K562 (cell line): ENCODE data around the gene UBXN1. TPM values are rescaled to one million over a fixed set of nuclear protein-coding genes. Genes with fewer than 3 reads are reported as not detected.
A peak's percentile ranks its signal among the peaks of the same experiment; 100 is the strongest.

Experiments
- ATAC-seq: fragments of 200-7000 bp; cut with Tn5 transposase; 3 replicates; pipeline ENCODE4 v1.9.1; 2020; ENCODE audit warnings: moderate library complexity
- BruUV-seq: library from RNA; stranded (reverse); fragments of 400-500 nt; replicated peaks from 2 replicates; lab custom pipeline; 2021; lab: Mats Ljungman, UMichigan
- CTCF ChIA-PET: fragments of 300-600 bp; formaldehyde crosslinking; extraction: SDS; loops from one replicate; lab custom pipeline; 2021; ENCODE audit warnings: low intra/inter-chr PET ratio; lab: Yijun Ruan, JAX
- POLR2A ChIA-PET: fragments of 300-600, 350-650 bp; sonication (Branson Sonifier 250); formaldehyde crosslinking; extraction: SDS; loops from one replicate; lab custom pipeline; 2021; ENCODE audit warnings: antibody characterized with exemption, inconsistent platforms; lab: Yijun Ruan, JAX
- DNase-seq, 4 experiments: peaks; one replicate each; pipeline versions ENCODE4 v3.0.0 to v3.0.0-alpha.2; 2011 to 2018; ENCODE audit warnings: low spot score in 3 of 4, mixed read lengths in 3 of 4; ENCODE audit errors: extremely low read depth in 1 of 4
- FAIRE-seq: peaks from 2 replicates; lab custom pipeline; 2011; peaks lifted over from hg19 to GRCh38; lab: Jason Lieb, UNC
- H2AFZ ChIP-seq: 2 replicates; pipeline ENCODE4 v1.6.0; 2011; ENCODE audit warnings: low read depth, low read length, control low read depth, inconsistent platforms
- H3K27ac ChIP-seq: fragments of 200-600 bp; 3 replicates; pipeline ENCODE4 v1.8.0; 2011; ENCODE audit warnings: low read depth, mild to moderate bottlenecking, control low read depth, inconsistent platforms, low read length, moderate library complexity, mixed read lengths; ENCODE audit errors: extremely low read depth
- H3K27me3 ChIP-seq, 2 experiments: fragments of 300-600 bp in 1 of 2; 2 replicates in 1 of 2; 3 replicates in 1 of 2; pipeline versions ENCODE4 v1.6.0 to v1.8.0; 2011; ENCODE audit warnings: inconsistent platforms in 2 of 2, low read length in 2 of 2, mild to moderate bottlenecking in 1 of 2, mixed read lengths in 1 of 2, moderate library complexity in 1 of 2; ENCODE audit not compliant: control insufficient read depth in 2 of 2, insufficient read depth in 2 of 2
- H3K36me3 ChIP-seq: fragments of 300-600 bp; 3 replicates; pipeline ENCODE4 v1.8.0; 2011; ENCODE audit warnings: mild to moderate bottlenecking, low read length, inconsistent platforms; ENCODE audit not compliant: control insufficient read depth, insufficient read depth
- H3K4me1 ChIP-seq, 2 experiments: fragments of 200-600 bp in 1 of 2; replicated peaks in 1 of 2; 2 replicates in 1 of 2; 3 replicates in 1 of 2; pipeline versions ENCODE4 v1.5.1 to v1.8.0; 2011; ENCODE audit warnings: inconsistent platforms in 2 of 2, low read length in 2 of 2, mild to moderate bottlenecking in 1 of 2, mixed read lengths in 1 of 2, moderate library complexity in 1 of 2; ENCODE audit not compliant: control insufficient read depth in 2 of 2, insufficient read depth in 2 of 2
- H3K4me2 ChIP-seq: 2 replicates; pipeline ENCODE4 v1.6.1; 2011; ENCODE audit warnings: low read length, control low read depth, inconsistent platforms, mixed read lengths; ENCODE audit not compliant: insufficient read depth
- H3K4me3 ChIP-seq: fragments of 200-600 bp; sonication (generic), shearing (Covaris generic); 2 replicates; pipeline ENCODE4 v1.5.1; 2016; ENCODE audit warnings: control low read depth, inconsistent platforms
- H3K79me2 ChIP-seq: fragments of 200-600 bp; 3 replicates; pipeline ENCODE4 v1.8.0; 2011; ENCODE audit warnings: low read length, inconsistent platforms; ENCODE audit not compliant: control insufficient read depth, insufficient read depth
- H3K9ac ChIP-seq, 2 experiments: 2 replicates each; pipeline versions ENCODE4 v1.6.0 to v1.6.1; 2011; ENCODE audit warnings: low read depth in 2 of 2, low read length in 2 of 2, control low read depth in 1 of 2, inconsistent platforms in 1 of 2, mild to moderate bottlenecking in 1 of 2, mixed read lengths in 1 of 2; ENCODE audit not compliant: insufficient read depth in 1 of 2
- H3K9me1 ChIP-seq: one replicate; pipeline ENCODE4 v1.6.0; 2011; ENCODE audit warnings: inconsistent platforms, mild to moderate bottlenecking, low read length, moderate library complexity; ENCODE audit not compliant: control insufficient read depth, insufficient read depth
- H3K9me3 ChIP-seq: replicated peaks from 2 replicates; pipeline ENCODE4 v1.5.1; 2011; ENCODE audit warnings: low read depth, low read length, inconsistent platforms; ENCODE audit not compliant: control insufficient read depth, insufficient read depth
- H4K20me1 ChIP-seq: replicated peaks from 2 replicates; pipeline ENCODE4 v1.6.1; 2011; ENCODE audit warnings: low read length, inconsistent platforms, mixed read lengths; ENCODE audit not compliant: control insufficient read depth, insufficient read depth
- EGR1 ChIP-seq: fragments of 450-650 bp; conservative IDR thresholded peaks from 2 replicates; pipeline ENCODE4 v1.6.1; 2017; ENCODE audit warnings: mild to moderate bottlenecking
- GATA2 ChIP-seq: sonication (generic); formaldehyde crosslinking; IDR thresholded peaks from 2 replicates; pipeline ENCODE4 v1.4.0; 2020; ENCODE audit warnings: mild to moderate bottlenecking, missing genetic modification reagents
- GTF2E2 ChIP-seq: fragments of 200-800 bp; sonication (Bioruptor generic); IDR thresholded peaks from 2 replicates; pipeline ENCODE4 v1.6.1; 2016; ENCODE audit warnings: missing genetic modification characterization, missing compliant biosample characterization
- HDGF ChIP-seq: fragments of 450-650 bp; IDR thresholded peaks from 2 replicates; pipeline ENCODE4 v1.6.1; 2016
- SIN3A ChIP-seq, 2 experiments: fragments of 150-350 bp in 1 of 2; IDR thresholded peaks; 2 replicates each; pipeline ENCODE4 v1.6.1; 2011 to 2016; ENCODE audit warnings: borderline replicate concordance in 2 of 2, low read depth in 2 of 2, low read length in 2 of 2, mild to moderate bottlenecking in 2 of 2, moderate library complexity in 2 of 2; ENCODE audit not compliant: control insufficient read depth in 1 of 2
- SMARCA4 ChIP-seq: fragments of 450-650 bp; IDR thresholded peaks from 2 replicates; pipeline ENCODE4 v1.6.1; 2016
- TAF7 ChIP-seq: fragments of 450-650 bp; IDR thresholded peaks from 2 replicates; pipeline ENCODE4 v1.6.1; 2016; ENCODE audit warnings: missing genetic modification characterization, missing compliant biosample characterization
- TCF7L2 ChIP-seq: fragments of 150-350 bp; IDR thresholded peaks from 2 replicates; pipeline ENCODE4 v1.6.1; 2016; ENCODE audit warnings: low read depth, mild to moderate bottlenecking, low read length, moderate library complexity
- ZBED1 ChIP-seq: IDR thresholded peaks from 2 replicates; pipeline ENCODE4 v1.6.1; 2014
- ZFP36 ChIP-seq: fragments of 150-350 bp; IDR thresholded peaks from 2 replicates; pipeline ENCODE4 v1.6.1; 2018; ENCODE audit warnings: low read length, low read depth; ENCODE audit not compliant: partially characterized antibody
- WGBS: fragments of 100-300 bp; shearing (Covaris generic); methylation state at CpG from one replicate; pipeline ENCODE4 v1.1.6; 2016; ENCODE audit warnings: low coverage, mixed read lengths; ENCODE audit not compliant: insufficient coverage; ENCODE audit errors: missing lambda C conversion rate; 5-methylcytosine and 5-hydroxymethylcytosine counted together
- in situ Hi-C: fragments of 300-500 bp; cut with MboI; formaldehyde crosslinking; loops from 4 replicates; pipeline ENCODE4 v1.15.0; 2018; ENCODE audit warnings: inconsistent platforms, mixed read lengths
- intact Hi-C: fragments of 100-400 bp; cut with micrococcal nuclease; formaldehyde crosslinking; loops from 2 replicates; pipeline ENCODE4 v1.14.2; 2022
- polyA plus RNA-seq, 8 experiments: library from polyadenylated mRNA; depleted of rRNA in 4 of 8; stranded (reverse) in 5 of 8; unstranded in 3 of 8; fragments of >200 nt; fragmentation: Nextera tagmentation in 2 of 8; fragmentation: Illumina TruSeq in 1 of 8; extraction: Ambion mirVana in 2 of 8; extraction: Trizol in 1 of 8; gene quantifications; 2 replicates each; pipeline versions ENCODE4 v1.2.1 to v1.2.3, GENCODE V29; 2011 to 2014; ENCODE audit warnings: inconsistent platforms in 1 of 8, missing spikeins in 1 of 8
- total RNA-seq, 7 experiments: library from RNA; depleted of rRNA in 6 of 7; stranded (reverse); fragments of >200 nt in 6 of 7; fragmentation: Illumina TruSeq in 2 of 7; extraction: Trizol in 2 of 7; gene quantifications; 2 replicates each; pipeline versions ENCODE4 v1.2.1 to v1.2.3, GENCODE V29; 2011 to 2021; ENCODE audit warnings: low replicate concordance in 1 of 7
- TF ChIP-seq, protein P1 (sequence below): fragments of 250-450 bp; sonication (Bioruptor Pico); IDR thresholded peaks from 2 replicates; pipeline ENCODE4 v1.8.0; 2021; ENCODE audit warnings: moderate library complexity, mild to moderate bottlenecking, inconsistent platforms
- TF ChIP-seq, protein P2 (sequence below): fragments of 450-650 bp; IDR thresholded peaks from 2 replicates; pipeline ENCODE4 v1.6.1; 2018; ENCODE audit not compliant: partially characterized antibody
- TF ChIP-seq, protein P3 (sequence below): sonication (generic); formaldehyde crosslinking; IDR thresholded peaks from 2 replicates; pipeline ENCODE4 v1.9.0; 2022; ENCODE audit warnings: mild to moderate bottlenecking, missing genetic modification reagents

UBXN1 gene
- total and polyA plus RNA-seq, 9 of the 15 experiments (the other 6 are each of a cell fraction or from before 2014, with no cell fraction given): 4.8 to 263 (median 99.7) TPM

DNA sequence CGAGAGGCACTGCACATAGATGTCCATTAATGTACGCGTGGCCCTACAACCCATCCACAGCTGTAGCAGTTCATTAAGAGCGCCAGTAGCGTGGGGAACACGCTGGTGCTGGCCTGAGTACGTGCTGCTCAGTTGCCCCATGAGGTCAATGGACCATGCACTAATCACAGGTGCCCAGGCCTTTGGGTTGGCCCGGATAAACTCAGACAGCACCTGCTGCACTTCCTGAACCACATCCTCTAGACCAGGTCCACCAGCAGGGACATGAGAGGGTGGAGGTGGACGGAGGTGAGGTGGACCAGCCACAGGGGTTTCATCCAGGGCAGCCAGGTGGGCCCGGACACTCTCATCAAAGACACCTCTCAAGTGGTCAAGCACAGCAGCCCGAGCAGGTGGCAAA, 29.4 kb downstream of the UBXN1 start:
- intact Hi-C loops: no loop called here
- in situ Hi-C loops: no loop called here
- Histone ChIP-seq H3K9ac (peak overlapping the region in 1 of 2 experiments; percentile 64; a peak in 2 of 4 replicates), H3K27me3 (no peaks in the 10 kb centered on the region), H3K4me2 (no peak overlapping the region), H3K9me3 (no peaks in the 10 kb centered on the region), H3K36me3 (peaks cover 51% of the 10 kb centered on the region), H3K4me3 (no peak overlapping the region), H3K4me1 (peaks cover 18 to 51% of the 10 kb centered on the region in 2 experiments), H3K27ac (no peak overlapping the region), H4K20me1 (peaks cover 20% of the 10 kb centered on the region), H3K79me2 (peaks cover 54% of the 10 kb centered on the region), H2AFZ (no peak overlapping the region), H3K9me1 (no peaks in the 10 kb centered on the region)
- BruUV-seq: no TSS peak
- DNase-seq (no peak), ATAC-seq (no peak), FAIRE-seq (no peak)
- CTCF ChIA-PET: no interaction called here
- POLR2A ChIA-PET: interaction anchor here (1.1 to 2.8 kb wide), 4 partner anchors 16 to 50 kb away, joined by 3 to 40 read pairs (median 6); partner anchors contain the start of genes C11orf98, CSKMT, LBHD1 and UQCC3
- 93% methylated on average over 11 of the region's 11 CpGs for WGBS
- TF ChIP-seq, protein P1, sequence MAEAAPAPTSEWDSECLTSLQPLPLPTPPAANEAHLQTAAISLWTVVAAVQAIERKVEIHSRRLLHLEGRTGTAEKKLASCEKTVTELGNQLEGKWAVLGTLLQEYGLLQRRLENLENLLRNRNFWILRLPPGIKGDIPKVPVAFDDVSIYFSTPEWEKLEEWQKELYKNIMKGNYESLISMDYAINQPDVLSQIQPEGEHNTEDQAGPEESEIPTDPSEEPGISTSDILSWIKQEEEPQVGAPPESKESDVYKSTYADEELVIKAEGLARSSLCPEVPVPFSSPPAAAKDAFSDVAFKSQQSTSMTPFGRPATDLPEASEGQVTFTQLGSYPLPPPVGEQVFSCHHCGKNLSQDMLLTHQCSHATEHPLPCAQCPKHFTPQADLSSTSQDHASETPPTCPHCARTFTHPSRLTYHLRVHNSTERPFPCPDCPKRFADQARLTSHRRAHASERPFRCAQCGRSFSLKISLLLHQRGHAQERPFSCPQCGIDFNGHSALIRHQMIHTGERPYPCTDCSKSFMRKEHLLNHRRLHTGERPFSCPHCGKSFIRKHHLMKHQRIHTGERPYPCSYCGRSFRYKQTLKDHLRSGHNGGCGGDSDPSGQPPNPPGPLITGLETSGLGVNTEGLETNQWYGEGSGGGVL: no peak
- TF ChIP-seq ZBED1: no peak
- no peak for TF ChIP-seq TAF7 (tag)
- no peak for TF ChIP-seq HDGF
- TF ChIP-seq, protein P2, sequence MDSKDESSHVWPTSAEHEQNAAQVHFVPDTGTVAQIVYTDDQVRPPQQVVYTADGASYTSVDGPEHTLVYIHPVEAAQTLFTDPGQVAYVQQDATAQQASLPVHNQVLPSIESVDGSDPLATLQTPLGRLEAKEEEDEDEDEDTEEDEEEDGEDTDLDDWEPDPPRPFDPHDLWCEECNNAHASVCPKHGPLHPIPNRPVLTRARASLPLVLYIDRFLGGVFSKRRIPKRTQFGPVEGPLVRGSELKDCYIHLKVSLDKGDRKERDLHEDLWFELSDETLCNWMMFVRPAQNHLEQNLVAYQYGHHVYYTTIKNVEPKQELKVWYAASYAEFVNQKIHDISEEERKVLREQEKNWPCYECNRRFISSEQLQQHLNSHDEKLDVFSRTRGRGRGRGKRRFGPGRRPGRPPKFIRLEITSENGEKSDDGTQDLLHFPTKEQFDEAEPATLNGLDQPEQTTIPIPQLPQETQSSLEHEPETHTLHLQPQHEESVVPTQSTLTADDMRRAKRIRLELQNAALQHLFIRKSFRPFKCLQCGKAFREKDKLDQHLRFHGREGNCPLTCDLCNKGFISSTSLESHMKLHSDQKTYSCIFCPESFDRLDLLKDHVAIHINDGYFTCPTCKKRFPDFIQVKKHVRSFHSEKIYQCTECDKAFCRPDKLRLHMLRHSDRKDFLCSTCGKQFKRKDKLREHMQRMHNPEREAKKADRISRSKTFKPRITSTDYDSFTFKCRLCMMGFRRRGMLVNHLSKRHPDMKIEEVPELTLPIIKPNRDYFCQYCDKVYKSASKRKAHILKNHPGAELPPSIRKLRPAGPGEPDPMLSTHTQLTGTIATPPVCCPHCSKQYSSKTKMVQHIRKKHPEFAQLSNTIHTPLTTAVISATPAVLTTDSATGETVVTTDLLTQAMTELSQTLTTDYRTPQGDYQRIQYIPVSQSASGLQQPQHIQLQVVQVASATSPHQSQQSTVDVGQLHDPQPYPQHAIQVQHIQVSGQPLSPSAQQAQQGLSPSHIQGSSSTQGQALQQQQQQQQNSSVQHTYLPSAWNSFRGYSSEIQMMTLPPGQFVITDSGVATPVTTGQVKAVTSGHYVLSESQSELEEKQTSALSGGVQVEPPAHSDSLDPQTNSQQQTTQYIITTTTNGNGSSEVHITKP: no peak
- TF ChIP-seq, protein P3, sequence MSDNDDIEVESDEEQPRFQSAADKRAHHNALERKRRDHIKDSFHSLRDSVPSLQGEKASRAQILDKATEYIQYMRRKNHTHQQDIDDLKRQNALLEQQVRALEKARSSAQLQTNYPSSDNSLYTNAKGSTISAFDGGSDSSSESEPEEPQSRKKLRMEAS (CRISPR knock-in tag): no peak
- no peak for TF ChIP-seq SIN3A (IDR thresholded peaks at IDR 0.05; ENCODE audit: borderline replicate concordance in 2 of 2, control insufficient read depth in 1 of 2, low read depth in 2 of 2, low read length in 2 of 2)
- TF ChIP-seq GATA2 (CRISPR knock-in tag): no peak
- TF ChIP-seq SMARCA4: no peak
- no peak for TF ChIP-seq GTF2E2 (tag)
- TF ChIP-seq TCF7L2: no peak
- no peak for TF ChIP-seq EGR1
- TF ChIP-seq ZFP36: no peak
